HCT116 (cell line): ENCODE data around the gene GPR78. TPM values are rescaled to one million over a fixed set of nuclear protein-coding genes. Genes with fewer than 3 reads are reported as not detected.

Experiments
- ATAC-seq: fragments of 200-7000 bp; cut with Tn5 transposase; 2 replicates; pipeline ENCODE4 v1.9.1; 2020; ENCODE audit warnings: mild to moderate bottlenecking, moderate library complexity
- BruUV-seq: library from RNA; stranded (reverse); fragments of 400-500 nt; replicated peaks from 2 replicates; lab custom pipeline; 2021; lab: Mats Ljungman, UMichigan
- CTCF ChIA-PET: fragments of 300-600 bp; sonication (Branson Sonifier 250); formaldehyde crosslinking; loops from one replicate; lab custom pipeline; 2021; ENCODE audit warnings: antibody characterized with exemption; lab: Charles Lee
- POLR2A ChIA-PET: fragments of 300-600, 350-600 bp; sonication (Branson Sonifier 250); formaldehyde crosslinking; loops from one replicate; lab custom pipeline; 2021; ENCODE audit warnings: antibody characterized with exemption; lab: Charles Lee
- RAD21 ChIA-PET, 2 experiments: fragments of 300-600 bp; sonication (Branson Sonifier 250); formaldehyde crosslinking; loops; one replicate each; lab custom pipeline; 2023; ENCODE audit warnings: low total read pairs in 2 of 2; ENCODE audit not compliant: uncharacterized antibody in 2 of 2, unreplicated experiment in 2 of 2, low non-redundant PET in 1 of 2; lab: Charles Lee
- DNase-seq: peaks from one replicate; pipeline ENCODE4 v3.0.0-alpha.2; 2010; ENCODE audit warnings: low read depth, low spot score
- H2AFZ ChIP-seq: fragments of 200-600 bp; shearing (Covaris generic), sonication (generic); 2 replicates; pipeline ENCODE4 v1.6.1; 2017; ENCODE audit warnings: low read depth, mixed run types, mixed read lengths, antibody characterized with exemption, low read length; ENCODE audit not compliant: poor library complexity, severe bottlenecking
- H3K27ac ChIP-seq: 2 replicates; pipeline ENCODE4 v1.5.1; 2012; ENCODE audit warnings: low read depth, low read length
- H3K27me3 ChIP-seq: fragments of 200-600 bp; sonication (generic); 2 replicates; pipeline ENCODE4 v1.6.1; 2016; ENCODE audit warnings: mixed run types, low read length, mixed read lengths; ENCODE audit not compliant: insufficient read depth
- H3K36me3 ChIP-seq, 2 experiments: fragments of 200-500 bp in 1 of 2; fragments of 200-600 bp in 1 of 2; sonication (Bioruptor generic) in 1 of 2; sonication (generic) in 1 of 2; 2 replicates each; pipeline versions ENCODE4 v1.5.1 to v1.6.1; 2014 to 2016; ENCODE audit warnings: low read length in 2 of 2, inconsistent platforms in 1 of 2, mixed read lengths in 1 of 2, mixed run types in 1 of 2; ENCODE audit not compliant: insufficient read depth in 2 of 2, control insufficient read depth in 1 of 2
- H3K4me1 ChIP-seq, 2 experiments: fragments of 200-600 bp in 1 of 2; sonication (generic) in 1 of 2; 2 replicates each; pipeline versions ENCODE4 v1.5.1 to v1.6.1; 2012 to 2017; ENCODE audit warnings: low read length in 2 of 2, inconsistent platforms in 1 of 2, mild to moderate bottlenecking in 1 of 2, mixed read lengths in 1 of 2, mixed run types in 1 of 2, moderate library complexity in 1 of 2; ENCODE audit not compliant: insufficient read depth in 2 of 2, control insufficient read depth in 1 of 2
- H3K4me2 ChIP-seq: fragments of 200-600 bp; sonication (generic); 2 replicates; pipeline ENCODE4 v1.6.1; 2017; ENCODE audit warnings: mixed run types, low read length, mixed read lengths
- H3K4me3 ChIP-seq, 2 experiments: fragments of 200-600 bp in 1 of 2; sonication (generic) in 1 of 2; replicated peaks in 1 of 2; 2 replicates each; pipeline ENCODE4 v1.5.1; 2011 to 2016; ENCODE audit warnings: low read length in 2 of 2, control low read depth in 1 of 2, low read depth in 1 of 2, mild to moderate bottlenecking in 1 of 2, mixed read lengths in 1 of 2, mixed run types in 1 of 2
- H3K79me2 ChIP-seq: fragments of 200-600 bp; sonication (generic); 2 replicates; pipeline ENCODE4 v1.6.1; 2017; ENCODE audit warnings: mild to moderate bottlenecking, mixed run types, low read length, moderate library complexity, mixed read lengths; ENCODE audit not compliant: insufficient read depth
- H3K9ac ChIP-seq: fragments of 200-600 bp; sonication (generic); 2 replicates; pipeline ENCODE4 v1.6.1; 2016; ENCODE audit warnings: low read length, mixed read lengths
- H3K9me2 ChIP-seq: fragments of 200-600 bp; sonication (generic), shearing (Covaris generic); 2 replicates; pipeline ENCODE4 v1.6.1; 2017; ENCODE audit warnings: mixed run types, mild to moderate bottlenecking, moderate library complexity; ENCODE audit not compliant: insufficient read depth
- H3K9me3 ChIP-seq, 2 experiments: fragments of 200-500 bp in 1 of 2; fragments of 200-600 bp in 1 of 2; sonication (Bioruptor generic) in 1 of 2; sonication (generic) in 1 of 2; 2 replicates each; pipeline ENCODE4 v1.6.1; 2014 to 2017; ENCODE audit warnings: low read length in 2 of 2, mixed read lengths in 2 of 2, inconsistent platforms in 1 of 2, low read depth in 1 of 2, mild to moderate bottlenecking in 1 of 2, mixed run types in 1 of 2, moderate library complexity in 1 of 2; ENCODE audit not compliant: control insufficient read depth in 1 of 2, insufficient read depth in 1 of 2
- H4K20me1 ChIP-seq: fragments of 200-600 bp; sonication (generic), shearing (Covaris generic); 2 replicates; pipeline ENCODE4 v1.6.1; 2017; ENCODE audit warnings: mixed run types, mild to moderate bottlenecking, moderate library complexity; ENCODE audit not compliant: insufficient read depth
- EGR1 ChIP-seq: IDR thresholded peaks from 2 replicates; pipeline ENCODE4 v1.6.1; 2012; ENCODE audit warnings: low read depth
- FOSL1 ChIP-seq: IDR thresholded peaks from 2 replicates; pipeline ENCODE4 v1.6.1; 2012; ENCODE audit warnings: low read depth
- JUND ChIP-seq: IDR thresholded peaks from 2 replicates; pipeline ENCODE4 v1.6.1; 2012
- POLR2A ChIP-seq: IDR thresholded peaks from 2 replicates; pipeline ENCODE4 v1.7.0; 2011; ENCODE audit warnings: borderline replicate concordance; ENCODE audit not compliant: insufficient read depth, insufficient read length; ENCODE audit errors: extremely low read depth
- SRF ChIP-seq: IDR thresholded peaks from 2 replicates; pipeline ENCODE4 v1.6.1; 2012; ENCODE audit warnings: low read depth
- TCF7L2 ChIP-seq: IDR thresholded peaks from 2 replicates; pipeline ENCODE4 v1.7.0; 2011; ENCODE audit warnings: borderline replicate concordance, inconsistent platforms; ENCODE audit not compliant: insufficient read depth, insufficient read length; ENCODE audit errors: extremely low read depth
- ZBTB33 ChIP-seq: IDR thresholded peaks from 2 replicates; pipeline ENCODE4 v1.6.1; 2011; ENCODE audit warnings: mild to moderate bottlenecking, low read length, moderate library complexity; ENCODE audit not compliant: insufficient replicate concordance; ENCODE audit errors: extremely low read depth
- intact Hi-C: fragments of 100-400 bp; cut with micrococcal nuclease; formaldehyde crosslinking; loops from 2 replicates; pipeline ENCODE4 v1.10.0; 2022
- total RNA-seq: library from RNA; stranded (reverse); gene quantifications from one replicate; pipeline ENCODE4 v1.2.1, GENCODE V29; 2021; ENCODE audit not compliant: unreplicated experiment

The GPR78 gene
- total RNA-seq, 1 experiment from 2014 or later: not detected

GRCh38 chr4:8552581-8553205, 27.5 kb upstream of the GPR78 start:
- Histone ChIP-seq H3K27ac (no peak overlapping the region), H3K9ac (no peak overlapping the region), H3K27me3 (0 out of 2 replicates have a peak, but pooled peaks cover 2% of the 10 kb centered on the region), H3K4me2 (no peak overlapping the region), H3K9me2 (no peaks in the 10 kb centered on the region), H3K4me3 (no peak overlapping the region), H2AFZ (no peak overlapping the region), H4K20me1 (no peaks in the 10 kb centered on the region), H3K4me1 (peaks cover 0 to 11% of the 10 kb centered on the region in 2 experiments; a peak in 2 of 4 replicates), H3K36me3 (no peaks in the 10 kb centered on the region), H3K79me2 (no peaks in the 10 kb centered on the region), H3K9me3 (no peaks in the 10 kb centered on the region)
- no peak for TF ChIP-seq SRF
- TF ChIP-seq TCF7L2: no peak
- TF ChIP-seq JUND: no peak
- TF ChIP-seq POLR2A: no peak
- TF ChIP-seq EGR1: no peak
- no peak for TF ChIP-seq FOSL1
- TF ChIP-seq ZBTB33: no peak
- ATAC-seq (no peak), DNase-seq (no peak)
- RAD21 ChIA-PET: interaction anchor here in 1 of 2 experiments (0.6 kb wide), 1 partner anchor 36 kb away, joined by 3 read pairs; no protein-coding TSS in a partner anchor
- CTCF ChIA-PET: interaction anchor here (0.6 kb wide), 1 partner anchor 21 kb away, joined by 3 read pairs; no protein-coding TSS in a partner anchor
- intact Hi-C loops: no loop called here
- BruUV-seq: no TSS peak
- POLR2A ChIA-PET: no interaction called here
